ENCODE data around the gene TAOK1.

Gene TAOK1

DNA sequence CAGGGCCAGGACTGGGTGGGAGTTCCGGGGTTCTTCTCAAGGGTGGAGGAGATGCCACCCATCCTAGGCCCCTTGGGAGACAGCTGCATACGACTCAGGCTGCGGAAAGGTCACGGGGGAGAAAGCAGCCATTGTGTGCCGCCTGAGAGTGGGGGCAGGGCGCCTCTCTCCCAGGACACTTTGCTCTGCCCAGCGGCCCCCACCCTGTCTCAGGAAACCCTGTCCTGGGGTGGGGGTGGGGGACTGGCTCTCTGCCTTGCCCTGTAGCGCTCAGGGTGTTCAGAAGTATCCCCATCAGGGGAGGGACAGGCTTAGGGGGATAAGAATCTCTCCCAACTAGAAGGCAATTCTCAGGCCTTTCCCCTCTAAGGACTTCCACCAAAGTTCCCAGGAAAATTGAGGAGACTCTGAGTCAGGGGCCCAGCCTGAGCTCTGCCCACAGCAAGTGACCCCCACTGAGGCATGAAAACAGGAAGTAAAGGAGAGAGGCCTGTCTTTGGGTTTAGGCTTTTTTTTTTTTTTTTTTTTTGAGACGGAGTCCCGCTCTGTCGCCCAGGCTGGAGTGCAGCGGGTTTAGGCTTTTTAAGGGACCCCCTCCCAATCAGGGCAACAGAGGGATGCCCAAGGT is 194.4 kb downstream of the TAOK1 start:
- peak; percentile 9 for DNase-seq

DNA sequence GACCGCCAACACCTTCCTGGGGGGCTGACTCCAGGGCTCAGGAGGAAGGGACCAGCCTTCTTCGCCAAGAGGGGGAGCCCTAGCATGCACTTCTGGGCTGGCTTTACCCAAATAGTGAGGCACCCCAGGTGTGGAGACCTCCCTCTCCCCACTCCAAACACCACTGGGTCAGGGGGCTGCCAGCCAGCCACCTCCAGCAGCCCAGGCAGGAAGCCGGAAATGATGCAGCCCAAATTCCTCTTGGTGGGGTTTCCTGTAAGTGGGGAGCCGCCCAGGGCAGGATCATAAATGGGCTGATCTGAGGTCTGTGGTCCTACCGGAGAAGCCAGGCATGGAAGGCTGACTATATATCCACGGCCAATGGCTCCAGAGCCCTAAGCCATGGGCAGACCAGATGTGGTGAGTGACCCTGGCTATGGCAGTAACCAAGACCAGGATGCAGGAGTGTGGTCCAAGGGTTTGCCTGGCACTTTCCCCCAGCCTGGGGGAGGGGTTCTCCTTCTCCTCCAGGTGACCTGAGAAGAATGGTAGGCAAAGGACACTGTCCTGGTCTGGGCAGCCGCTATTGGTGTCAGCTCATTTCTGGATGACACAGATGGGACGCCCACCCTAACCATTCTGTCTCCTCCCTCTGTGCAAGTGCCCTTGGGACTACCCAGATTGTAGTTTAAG is 195.1 kb downstream of the TAOK1 start:
- peak; percentile 33 for DNase-seq

DNA sequence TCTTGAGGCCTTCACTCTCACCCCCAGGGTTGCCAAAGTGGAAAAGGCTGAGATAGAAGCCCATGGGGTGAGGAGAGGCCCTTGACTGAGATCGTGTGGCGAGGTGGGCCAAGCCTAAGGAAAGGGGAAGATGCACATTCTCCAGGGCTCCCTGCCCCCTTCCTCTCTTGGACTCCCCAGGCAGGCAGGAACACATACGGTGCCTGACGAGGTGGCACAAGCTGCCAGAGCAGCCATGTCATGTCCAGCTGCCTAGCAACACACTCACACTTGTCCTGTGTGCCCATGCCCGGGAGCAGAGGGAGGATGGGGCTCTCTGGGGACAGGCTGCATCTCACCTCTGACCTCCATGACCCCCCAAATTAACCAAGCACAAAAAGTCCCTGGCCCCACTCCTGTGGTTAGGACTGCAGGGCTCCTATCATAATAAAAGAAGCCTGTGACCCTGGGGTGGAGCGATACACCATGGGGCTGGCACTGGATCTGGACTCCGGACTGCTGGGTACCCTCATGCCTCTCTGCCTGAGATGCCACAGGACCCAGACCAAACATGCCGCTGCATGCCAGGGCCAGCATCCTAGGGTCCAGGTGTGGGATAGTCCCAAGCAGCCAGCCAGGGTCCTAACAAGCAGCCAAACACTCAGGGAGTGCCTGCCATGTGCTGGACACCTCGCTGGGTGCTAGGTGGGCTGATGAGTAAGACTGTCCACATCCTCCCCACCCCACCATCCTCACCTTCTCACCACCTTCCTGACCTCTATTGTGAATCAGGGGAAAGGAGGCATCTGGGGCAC is 196.7 kb downstream of the TAOK1 start:
- DNase-seq = peak; percentile 9

DNA sequence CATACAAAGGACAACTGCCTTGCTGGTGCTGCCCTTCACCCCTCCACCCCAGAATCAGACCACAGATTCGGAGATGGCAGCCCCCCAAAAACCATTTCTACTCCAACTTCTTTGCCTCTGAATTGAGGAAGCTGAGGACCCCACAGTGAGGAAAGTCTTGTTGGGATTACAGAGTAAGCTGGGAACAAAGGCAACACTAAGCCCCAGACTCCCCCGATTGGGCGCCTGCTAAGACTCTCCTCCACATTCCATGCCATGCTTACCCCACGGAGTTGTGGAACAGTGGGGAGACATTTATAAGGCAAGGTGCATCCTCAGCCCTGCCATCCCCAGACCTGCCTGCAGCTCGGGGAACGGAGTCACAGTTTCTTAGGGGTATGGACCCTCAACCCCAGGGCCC is 197.4 kb downstream of the TAOK1 start:
- peak; percentile 10 for DNase-seq

DNA sequence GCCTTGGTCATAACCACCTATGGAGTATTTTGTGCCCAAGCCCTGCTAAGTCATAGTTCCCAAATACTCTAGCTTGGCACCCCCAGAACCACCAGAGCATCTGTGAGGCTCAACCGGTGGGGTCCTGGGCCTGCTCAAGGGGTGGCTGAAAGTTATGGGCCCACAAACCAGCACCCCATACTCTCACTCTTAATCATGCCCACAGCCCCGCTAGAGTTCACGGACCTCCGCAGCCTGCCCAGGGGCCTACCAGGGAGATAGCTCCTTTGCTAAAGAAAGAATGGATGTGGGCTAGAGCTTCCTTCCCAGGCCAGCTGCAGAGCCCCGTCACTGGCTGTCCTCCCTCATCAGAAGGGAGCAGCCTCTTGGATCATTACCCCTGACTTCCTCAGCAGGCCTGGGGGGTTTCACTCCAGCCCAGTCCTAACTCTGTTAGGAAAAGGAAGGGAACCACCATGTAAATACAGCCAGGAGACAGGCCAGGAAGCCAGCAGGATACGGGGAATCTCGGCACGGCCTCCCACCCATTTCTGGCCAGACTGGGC is 197.9 kb downstream of the TAOK1 start:
- DNase-seq = peak; percentile 8

DNA sequence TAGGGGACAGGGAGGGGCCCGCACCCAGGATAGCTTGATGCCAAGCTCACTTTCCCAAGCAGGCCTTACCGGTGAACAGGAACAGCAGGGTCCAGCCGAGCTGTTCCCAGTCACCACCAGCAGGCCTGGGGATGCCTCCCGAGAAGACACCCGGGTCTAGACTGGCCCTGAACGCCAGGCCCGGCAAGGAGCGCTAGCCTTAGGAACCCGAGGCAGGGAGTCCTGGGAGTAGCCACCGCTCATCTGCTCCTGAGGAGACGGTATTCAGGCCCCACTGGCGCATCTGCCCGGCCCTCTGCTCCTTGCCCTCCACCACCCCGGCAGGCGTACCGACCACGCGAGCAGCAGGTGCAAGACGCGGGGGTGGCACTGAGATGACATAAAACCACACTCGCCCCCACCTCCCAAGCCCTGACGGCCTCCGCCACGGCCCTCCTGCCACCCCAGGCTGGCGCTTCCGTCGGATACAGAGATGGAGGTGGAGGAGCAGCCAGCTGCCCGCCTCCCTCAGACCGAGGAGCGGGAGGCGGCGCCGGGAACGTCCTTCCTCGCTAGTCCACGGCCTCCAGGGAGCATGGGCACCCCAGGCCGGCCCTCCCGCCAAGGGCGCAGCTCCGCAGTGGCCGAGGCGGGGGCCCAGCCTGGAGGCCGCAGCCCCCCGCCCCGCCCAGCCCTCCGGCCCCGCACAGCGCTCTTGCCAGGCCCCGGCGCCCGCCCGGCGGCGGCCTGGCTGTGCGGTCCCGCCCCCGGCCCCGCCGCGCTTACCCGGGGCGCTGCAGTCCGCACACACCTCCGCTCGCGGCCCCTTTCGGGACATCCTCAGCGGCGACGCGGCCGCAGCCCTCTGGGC is 198.6 kb downstream of the TAOK1 start:
- peak; percentile 66 for DNase-seq

DNA sequence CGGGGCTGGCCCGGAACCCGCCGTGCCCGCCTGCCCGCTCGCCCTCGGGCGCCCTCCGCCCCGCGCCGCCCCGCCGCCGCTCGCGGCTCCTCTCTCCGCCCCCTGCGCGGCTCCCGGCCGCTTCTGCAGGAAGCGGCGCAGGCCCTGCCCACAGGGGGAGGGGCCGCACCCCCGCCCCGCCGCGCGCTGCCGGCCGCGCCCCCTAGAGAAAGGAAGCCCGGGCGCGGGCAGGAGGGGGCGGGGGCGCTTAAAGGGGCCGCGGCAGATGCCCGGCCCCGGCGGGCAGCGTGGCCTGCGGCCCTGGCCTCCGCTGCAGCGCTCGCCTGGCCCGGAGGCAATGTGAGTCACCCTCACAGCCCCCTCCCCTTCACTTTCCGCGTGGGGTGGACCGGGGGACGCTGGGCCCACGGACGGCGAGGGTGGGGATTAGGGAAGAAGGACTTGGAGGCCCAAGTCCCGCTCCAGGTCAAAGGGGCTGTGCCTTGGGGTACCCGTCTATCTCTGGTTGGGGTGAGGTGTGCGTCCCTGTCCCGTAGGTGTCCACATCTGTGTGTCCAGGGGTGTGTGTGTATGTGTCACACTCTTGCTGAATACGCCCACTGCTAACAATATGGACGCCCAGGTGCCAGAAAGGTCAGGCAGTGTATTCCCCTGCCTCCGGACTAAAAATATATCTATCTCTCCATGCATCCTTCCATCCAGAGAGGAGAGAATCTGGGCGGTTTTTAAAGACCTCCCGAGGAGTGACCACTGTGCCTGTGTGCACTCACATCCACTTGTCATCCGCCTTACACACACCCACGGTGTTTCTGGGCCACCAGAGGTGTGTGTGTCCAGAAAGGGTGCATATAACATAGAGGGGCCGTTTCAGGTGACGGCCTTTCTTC is 199.6 kb downstream of the TAOK1 start, which contains the start of gene GIT1:
Gene GIT1 (minus strand): TSS at position 125 of the 887 bp plus-strand sequence. CDS start 270 bp downstream, outside the sequence.
- peak; percentile 87 for DNase-seq

DNA sequence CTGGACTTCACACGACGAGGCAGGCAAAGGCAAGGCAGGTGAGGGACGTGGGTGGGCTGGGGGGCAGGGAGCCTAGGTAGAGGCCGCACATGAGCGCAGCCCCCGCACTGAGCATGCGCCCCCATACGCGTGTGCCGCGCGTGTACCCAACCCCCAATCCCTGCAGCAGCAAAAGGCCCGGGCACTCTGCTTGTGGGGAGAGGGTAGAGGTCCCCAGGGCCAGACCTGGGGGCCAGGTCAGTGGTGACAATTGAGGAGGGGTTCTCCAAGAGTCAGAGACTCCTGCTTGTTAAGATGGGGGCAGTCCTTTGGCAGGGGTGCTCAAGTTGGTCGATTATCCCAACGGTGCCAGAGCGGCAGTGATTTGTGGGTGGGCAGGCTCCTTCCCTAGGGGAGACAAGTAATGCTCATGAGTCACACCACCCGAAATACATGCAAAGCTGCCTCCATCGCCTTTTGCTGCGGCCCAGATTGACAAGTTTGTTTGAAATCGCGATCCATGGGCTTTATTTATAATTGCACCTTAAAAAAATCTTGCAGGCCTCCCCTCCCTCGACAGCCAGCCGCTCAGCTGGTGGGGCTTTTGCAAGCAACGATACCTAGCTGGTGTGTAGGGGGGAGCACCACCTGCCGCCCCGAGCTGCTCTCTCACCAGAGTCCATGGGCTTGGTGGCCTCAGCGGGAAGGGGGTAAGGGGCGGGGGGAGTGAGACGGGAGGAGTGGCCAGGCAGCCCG is 200.4 kb downstream of the TAOK1 start:
- DNase-seq = peak; percentile 13

DNA sequence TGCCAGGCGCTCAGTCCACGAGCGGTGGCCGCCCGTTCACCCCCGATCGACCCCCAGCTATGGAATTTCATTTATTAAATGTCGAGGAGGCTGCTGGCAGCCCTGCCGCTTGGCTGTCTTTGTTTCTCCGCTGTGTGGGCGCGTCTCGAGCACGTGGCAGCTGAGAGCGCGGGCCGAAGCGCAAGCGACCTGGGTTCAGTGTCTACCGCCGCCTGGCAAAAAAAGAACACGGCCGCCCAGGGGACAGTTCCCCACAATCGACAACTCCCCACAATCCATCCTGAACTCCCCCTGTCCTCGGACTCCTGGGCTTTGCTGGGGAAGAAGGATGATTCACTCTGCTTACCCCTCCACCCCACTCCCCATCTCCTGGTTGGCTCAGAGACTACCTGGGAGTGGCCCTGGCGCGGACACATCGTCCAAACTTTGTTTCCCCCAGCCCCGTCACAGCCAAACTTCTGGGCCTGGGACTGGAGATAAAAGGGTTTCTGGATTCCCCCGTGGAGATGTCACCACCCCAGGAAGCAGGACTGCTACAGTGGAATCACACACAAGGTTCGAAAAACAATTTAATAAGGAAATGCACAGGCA is 201.1 kb downstream of the TAOK1 start:
- peak; percentile 61 for DNase-seq

DNA sequence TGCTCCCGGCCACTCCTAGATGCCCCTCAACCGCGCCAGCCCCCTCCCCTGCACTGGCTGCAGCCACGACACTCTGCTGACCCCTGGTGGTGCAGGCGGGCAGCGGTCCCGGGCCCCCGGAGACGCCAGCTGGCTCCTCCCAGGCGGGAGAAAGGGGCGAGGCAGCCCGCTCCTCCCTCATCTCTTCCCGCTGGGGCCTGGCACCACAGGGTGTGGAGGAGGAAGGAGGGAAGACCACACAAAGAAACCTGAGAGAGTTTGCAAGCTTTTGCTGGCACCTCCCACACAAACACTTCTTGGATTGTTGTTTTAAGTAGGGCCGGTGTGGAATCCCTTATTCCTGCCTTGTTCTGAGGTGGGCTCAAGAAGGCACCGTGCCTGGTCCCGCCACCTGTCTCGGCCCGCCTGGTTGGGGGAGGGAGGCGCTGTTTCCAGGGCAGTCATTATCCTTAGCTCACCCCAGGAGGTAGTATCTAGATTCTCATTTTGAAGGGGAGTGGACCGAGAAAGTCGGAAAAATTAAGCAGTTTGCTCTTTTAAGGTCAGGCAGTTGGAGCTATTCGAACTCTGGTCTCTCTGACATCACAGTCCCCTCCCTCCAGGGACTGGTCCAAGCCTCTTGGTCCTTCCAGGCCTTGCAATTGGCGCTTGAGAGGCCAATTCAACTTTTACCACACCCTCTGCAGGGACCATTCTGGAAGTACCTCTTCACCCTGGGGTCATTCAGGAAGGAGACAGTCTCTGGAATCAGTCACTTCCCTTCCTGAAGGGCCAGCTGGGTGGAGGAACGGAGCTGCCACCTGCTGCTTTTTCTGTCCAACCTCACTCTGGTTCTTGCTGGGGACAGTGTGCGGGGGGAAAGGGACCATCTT is 201.8 kb downstream of the TAOK1 start:
- peak; percentile 84 for DNase-seq

DNA sequence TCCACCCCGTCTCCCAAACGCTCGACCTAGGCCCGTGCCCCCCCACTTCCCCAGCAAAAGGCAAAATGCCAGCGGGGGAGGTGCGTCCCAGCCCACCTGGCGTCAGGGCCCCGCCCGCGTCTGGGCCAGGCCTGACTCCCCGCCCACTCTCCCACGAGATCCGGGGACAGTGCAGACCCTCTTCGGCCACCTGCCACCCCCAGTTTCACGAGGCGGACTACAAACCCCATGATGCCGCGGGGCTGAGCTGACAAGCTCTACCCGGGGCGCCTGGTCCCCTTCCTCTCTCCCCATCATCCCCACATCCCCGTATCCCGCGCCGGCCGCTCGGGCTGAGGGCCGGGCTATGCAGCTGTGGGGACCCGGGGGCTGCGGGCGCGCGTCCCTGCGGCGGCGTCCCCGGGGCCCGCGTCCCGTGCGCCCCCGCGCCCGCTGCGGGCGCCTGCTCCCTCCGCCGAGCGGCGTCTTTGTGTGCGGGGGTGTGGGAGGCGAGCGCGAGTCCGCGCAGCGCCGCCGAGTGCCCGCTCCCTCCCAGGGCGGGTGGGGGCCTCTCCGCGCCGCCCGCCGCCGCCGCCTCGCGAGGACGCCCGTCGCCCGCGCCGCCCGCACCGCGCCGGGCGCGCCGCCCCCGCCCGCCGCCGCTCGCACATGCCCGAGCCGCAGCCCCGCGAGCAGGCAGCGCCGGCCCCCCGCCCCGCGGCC is 202.8 kb downstream of the TAOK1 start, which contains the start of gene ANKRD13B:
Gene ANKRD13B (plus strand): TSS at position 283 of the 702 bp plus-strand sequence. CDS start 490 bp downstream, outside the sequence.
- DNase-seq = peak; percentile 60

DNA sequence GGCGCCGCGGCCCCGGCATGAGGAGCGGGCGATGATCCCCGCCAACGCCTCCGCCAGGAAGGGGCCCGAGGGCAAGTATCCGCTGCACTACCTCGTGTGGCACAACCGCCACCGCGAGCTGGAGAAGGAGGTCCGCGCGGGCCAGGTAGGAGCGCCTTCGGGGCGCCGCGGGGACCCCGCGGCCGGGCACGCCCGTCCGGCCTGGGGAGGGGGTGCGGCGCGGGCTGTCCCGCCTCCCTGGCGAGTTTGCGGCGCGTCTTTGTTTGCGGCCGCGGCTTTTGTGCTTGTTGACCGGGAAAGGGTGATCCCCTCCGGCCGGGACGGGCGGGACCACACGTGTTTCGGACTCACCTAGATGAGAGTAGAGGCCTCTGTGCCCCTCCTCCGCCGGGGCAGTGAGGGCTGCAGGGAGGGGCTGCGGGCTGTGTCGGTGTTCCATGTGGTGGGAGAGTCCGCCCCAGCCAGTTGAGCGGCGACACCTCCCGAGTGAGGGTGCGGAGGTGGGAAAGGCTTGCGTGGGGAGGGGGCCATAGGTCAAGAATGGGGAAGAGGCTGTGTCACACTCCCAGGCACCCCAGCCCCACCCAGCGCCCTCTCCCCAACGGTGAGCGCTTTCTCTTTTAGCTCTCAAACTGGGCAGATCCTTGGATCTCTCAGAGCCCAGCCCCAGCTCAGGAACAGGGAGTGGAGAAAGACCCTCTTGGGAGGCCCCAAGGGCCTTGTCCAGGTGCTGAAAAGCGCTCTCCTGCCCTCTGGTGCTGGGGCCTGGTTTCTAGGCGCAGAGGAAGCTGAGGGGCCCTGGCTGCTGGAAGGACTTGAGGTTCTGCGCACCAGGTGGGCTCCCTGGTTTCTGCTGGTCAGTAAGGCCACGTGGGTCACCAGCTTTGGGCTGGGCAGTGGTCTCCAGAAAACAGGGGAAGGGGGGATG is 203.7 kb downstream of the TAOK1 start:
- DNase-seq = peak; percentile 38

DNA sequence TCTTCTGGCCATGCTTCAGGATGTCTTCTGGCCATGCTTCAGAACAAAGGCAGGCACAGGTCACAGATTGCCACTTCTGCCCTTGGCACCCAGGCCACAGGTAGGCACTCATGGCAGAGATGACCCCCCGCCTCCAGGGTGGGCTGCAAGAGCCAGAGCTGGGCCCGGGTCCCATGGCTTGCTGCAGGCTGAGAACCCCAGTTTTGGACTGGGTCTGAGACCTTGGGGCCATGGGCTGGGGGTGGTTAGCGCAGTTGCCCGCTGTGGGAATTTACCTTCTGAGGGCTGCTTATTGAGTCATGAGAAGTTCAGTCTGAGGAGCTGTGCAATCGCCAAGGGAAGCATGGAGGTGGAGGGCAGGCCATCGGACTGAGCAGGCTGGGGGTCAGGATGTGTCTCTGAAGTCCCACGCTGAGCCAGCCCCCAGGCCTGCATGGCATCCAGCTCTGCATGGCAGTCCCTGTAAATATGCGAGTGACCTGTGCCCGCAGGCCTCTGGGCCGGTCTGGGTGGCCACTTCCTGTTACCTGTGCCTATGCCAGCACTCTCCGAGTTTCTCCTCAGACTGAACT is 204.4 kb downstream of the TAOK1 start:
- DNase-seq = peak; percentile 11

DNA sequence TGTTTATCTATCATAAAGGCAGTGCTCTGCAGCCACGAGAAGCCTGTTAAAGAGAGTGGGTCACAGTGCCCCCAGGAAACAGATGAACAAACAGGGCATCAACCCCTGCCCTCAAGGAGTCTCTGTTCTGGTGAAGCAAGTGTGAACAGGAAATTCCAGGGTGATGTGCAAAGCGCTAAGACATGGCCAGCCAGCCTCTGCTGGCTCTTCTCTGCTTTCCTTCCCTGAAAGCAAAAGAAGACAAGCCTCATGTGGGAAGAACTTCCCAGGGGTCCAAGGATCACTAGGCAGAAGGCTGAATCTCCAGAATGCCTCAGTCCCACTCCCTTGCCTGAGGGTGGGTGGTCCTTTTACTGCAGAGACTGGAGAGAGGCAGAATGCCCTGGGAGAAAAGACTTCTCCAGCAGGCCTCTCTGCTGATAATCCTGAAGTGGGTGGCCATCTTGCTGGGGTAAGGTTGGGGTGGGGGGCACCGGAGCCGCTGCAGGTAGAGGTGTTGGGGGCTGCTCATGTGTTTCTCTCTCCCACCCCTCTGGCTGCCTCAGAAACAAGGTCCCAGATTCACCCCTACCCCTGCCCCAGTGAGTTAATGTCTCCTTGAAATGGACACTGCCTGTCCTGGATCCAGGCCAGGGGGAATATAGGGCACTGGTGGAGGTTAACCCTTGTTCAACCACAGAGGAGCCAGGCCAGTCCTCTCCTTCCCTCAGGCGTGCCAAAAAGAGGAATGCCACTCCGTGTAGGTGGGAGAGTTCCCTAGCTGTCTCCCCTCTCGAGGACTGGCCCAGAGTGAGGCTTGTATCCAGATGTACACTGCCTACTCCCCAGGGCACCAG is 205.2 kb downstream of the TAOK1 start:
- no peak for DNase-seq

DNA sequence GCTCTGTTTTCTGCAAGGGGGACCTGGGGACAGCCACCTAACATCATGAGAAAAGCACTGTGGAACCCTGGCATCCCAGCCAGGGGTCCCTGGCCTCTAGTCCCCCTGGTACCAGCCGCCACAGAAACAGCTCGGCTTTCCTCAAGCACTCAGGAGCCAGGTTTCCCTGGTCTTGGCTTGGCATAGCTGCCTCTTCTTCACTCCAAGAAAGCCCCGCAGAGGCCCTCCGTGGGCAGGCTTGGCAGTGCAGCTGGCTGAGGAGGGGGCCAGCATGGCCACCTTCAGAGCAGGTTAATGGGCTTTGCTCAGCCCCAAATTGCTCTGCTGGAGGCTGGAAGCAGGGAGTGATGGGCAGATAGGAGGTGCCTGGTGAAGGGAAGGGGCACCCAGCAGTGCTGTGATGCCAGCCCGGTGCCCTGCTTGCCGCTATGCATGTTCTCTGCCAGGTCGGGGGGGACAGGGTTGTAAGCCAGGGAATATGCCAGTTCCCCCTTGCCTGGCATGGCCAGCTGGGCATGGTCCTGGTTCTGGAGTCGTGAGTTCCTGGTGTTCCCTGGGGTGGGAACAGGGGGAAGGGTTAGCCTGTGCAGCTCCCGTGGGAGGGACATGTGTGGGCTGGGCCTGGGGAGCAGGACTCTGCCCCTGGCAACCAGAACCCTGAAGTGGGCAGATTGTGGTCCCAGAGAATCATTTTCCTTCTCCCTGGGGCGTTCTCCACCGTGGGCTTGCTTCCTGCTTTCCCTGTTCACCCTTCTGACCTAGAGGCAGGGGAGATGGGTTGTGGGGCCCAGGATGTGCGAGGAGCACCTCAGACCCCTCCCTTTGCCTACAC is 206.0 kb downstream of the TAOK1 start:
- no peak for DNase-seq
